Karpas-422 (cell line): ENCODE measurements around the gene HNRNPA1L2. TPM values are rescaled to one million over a fixed set of nuclear protein-coding genes. Genes with fewer than 3 reads are reported as not detected.

Source experiments
- DNase-seq: peaks from one replicate; pipeline ENCODE4 v3.0.0-alpha.2; 2015
- H2AFZ ChIP-seq: fragments of 200-600 bp; sonication (generic); 2 replicates; pipeline ENCODE4 v1.6.1; 2014; ENCODE audit warnings: antibody characterized with exemption, low read length, mixed read lengths
- H3K27ac ChIP-seq: fragments of 200-600 bp; sonication (generic); 2 replicates; pipeline ENCODE4 v1.5.1; 2014; ENCODE audit warnings: mild to moderate bottlenecking, low read length, moderate library complexity
- H3K27me3 ChIP-seq: fragments of 200-600 bp; sonication (generic); 2 replicates; pipeline ENCODE4 v1.6.1; 2014; ENCODE audit warnings: low read length, mixed read lengths
- H3K36me3 ChIP-seq: fragments of 200-600 bp; sonication (generic); 2 replicates; pipeline ENCODE4 v1.6.1; 2014; ENCODE audit warnings: low read length, mixed read lengths; ENCODE audit not compliant: insufficient read depth
- H3K4me1 ChIP-seq: fragments of 200-600 bp; sonication (generic); 2 replicates; pipeline ENCODE4 v1.6.1; 2014; ENCODE audit warnings: mild to moderate bottlenecking, low read length, mixed read lengths
- H3K4me2 ChIP-seq: fragments of 200-600 bp; sonication (generic); 2 replicates; pipeline ENCODE4 v1.6.1; 2014; ENCODE audit warnings: low read length, low read depth, mild to moderate bottlenecking; ENCODE audit not compliant: poor library complexity, severe bottlenecking
- H3K4me3 ChIP-seq: fragments of 200-600 bp; sonication (generic); 2 replicates; pipeline ENCODE4 v1.5.1; 2014; ENCODE audit warnings: mild to moderate bottlenecking, antibody characterized with exemption, low read length, mixed read lengths
- H3K79me2 ChIP-seq: fragments of 200-600 bp; sonication (generic); 2 replicates; pipeline ENCODE4 v1.6.1; 2014; ENCODE audit warnings: mild to moderate bottlenecking, low read length, mixed read lengths
- H3K9ac ChIP-seq: fragments of 200-600 bp; sonication (generic); 2 replicates; pipeline ENCODE4 v1.6.0; 2014; ENCODE audit warnings: low read length
- H3K9me2 ChIP-seq: fragments of 200-600 bp; sonication (generic), shearing (Covaris generic); replicated peaks from 2 replicates; pipeline ENCODE4 v1.6.0; 2014; ENCODE audit warnings: mild to moderate bottlenecking, low read length, moderate library complexity; ENCODE audit not compliant: insufficient read depth
- H3K9me3 ChIP-seq: fragments of 300-700, 200-600 bp; sonication (generic); 2 replicates; pipeline ENCODE4 v1.6.1; 2014; ENCODE audit warnings: low read length, mixed read lengths
- H4K20me1 ChIP-seq: fragments of 200-600 bp; sonication (generic); 2 replicates; pipeline ENCODE4 v1.6.1; 2014; ENCODE audit warnings: mild to moderate bottlenecking, antibody characterized with exemption, low read length, low read depth; ENCODE audit not compliant: insufficient read depth
- total RNA-seq: library from RNA; depleted of rRNA; stranded (reverse); fragments of >200 nt; shearing (Covaris generic); gene quantifications from 2 replicates; pipeline ENCODE4 v1.2.3, GENCODE V29; 2014; ENCODE audit warnings: low replicate concordance

The HNRNPA1L2 gene
- total RNA-seq, 1 experiment from 2014 or later = 2.2 TPM

DNA sequence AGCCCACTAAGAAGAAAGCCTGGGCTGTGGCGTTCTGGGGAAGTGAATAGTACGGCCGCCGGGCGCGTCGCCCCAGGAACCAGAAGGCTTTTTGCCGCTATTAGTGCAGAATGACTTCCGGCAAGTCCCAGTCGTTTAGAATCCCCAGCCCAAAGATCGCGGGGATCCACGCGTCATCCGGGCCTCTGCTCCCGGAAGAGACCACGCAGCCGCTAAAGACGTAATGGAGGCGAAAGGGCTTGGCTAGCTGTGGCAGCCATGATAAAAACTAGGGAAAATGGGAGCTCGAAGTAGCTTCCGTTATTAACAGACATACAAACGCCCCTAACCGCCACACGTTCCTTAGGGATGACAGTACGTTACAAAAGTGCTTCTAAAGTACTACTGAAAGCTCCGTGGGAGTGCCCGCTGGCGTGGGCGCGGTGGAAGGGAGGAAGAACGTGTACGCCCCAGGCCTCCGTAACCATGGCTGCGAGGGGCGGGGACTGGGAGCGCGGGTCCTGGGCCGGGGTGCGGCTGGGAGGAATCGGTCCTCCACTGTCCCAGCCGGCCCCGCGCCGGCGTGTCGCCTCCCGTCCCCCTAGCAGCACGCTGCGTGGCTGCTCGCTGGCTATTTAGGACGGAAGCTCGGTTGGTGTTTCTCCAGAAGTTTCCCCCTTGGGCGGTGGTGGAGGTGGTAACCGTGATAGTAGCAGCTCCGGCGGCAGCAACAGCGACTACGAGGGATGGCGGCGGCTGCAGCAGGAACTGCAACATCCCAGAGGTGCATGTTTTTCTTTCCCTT lies 10.2 kb downstream of the HNRNPA1L2 start, which contains the start of gene SUGT1:
Gene SUGT1 (plus strand): TSS at position 641 of the 784 bp plus-strand sequence. CDS start 85 bp downstream, at position 726.
- Histone ChIP-seq H3K4me1 (peaks cover 43% of the 10 kb centered on the region), H3K27ac (peak within 1 kb of the TSS; percentile 80), H3K9ac (peak within 1 kb of the TSS; percentile 88), H3K27me3 (no peaks in the 10 kb centered on the region), H4K20me1 (no peaks in the 10 kb centered on the region), H3K4me2 (peak within 1 kb of the TSS; percentile 97), H3K9me3 (no peaks in the 10 kb centered on the region), H3K79me2 (peaks cover 74% of the 10 kb centered on the region), H2AFZ (peak within 1 kb of the TSS; percentile 47), H3K9me2 (no peaks in the 10 kb centered on the region), H3K4me3 (peak within 1 kb of the TSS; percentile 82), H3K36me3 (peaks cover 26% of the 10 kb centered on the region)
- peak; percentile 98 for DNase-seq

DNA sequence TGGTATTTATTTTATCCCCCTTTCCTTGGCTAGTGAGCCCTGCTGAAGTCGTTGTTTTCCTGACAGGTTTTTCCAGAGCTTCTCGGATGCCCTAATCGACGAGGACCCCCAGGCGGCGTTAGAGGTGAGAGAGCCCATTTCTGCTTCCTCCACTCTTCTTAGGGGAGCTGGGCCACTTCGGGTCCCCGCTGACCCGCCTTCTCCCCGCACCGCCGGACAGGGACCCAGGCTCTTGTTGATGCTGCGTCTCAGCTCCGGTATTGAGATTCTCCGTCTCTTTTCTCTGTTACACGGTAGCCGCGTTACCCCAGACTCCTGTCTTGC lies 10.7 kb downstream of the HNRNPA1L2 start:
- peaks cover 32% of the 10 kb centered on the region for H3K36me3 ChIP-seq
- H3K27me3 ChIP-seq = no peaks in the 10 kb centered on the region
- peak overlapping the region; percentile 97 for H3K4me2 ChIP-seq
- peaks cover 49% of the 10 kb centered on the region for H3K4me1 ChIP-seq
- peak overlapping the region; percentile 88 for H3K9ac ChIP-seq
- peaks cover 79% of the 10 kb centered on the region for H3K79me2 ChIP-seq
- no peaks in the 10 kb centered on the region for H3K9me2 ChIP-seq
- peak overlapping the region; percentile 80 for H3K27ac ChIP-seq
- H3K9me3 ChIP-seq = no peaks in the 10 kb centered on the region
- peak overlapping the region; percentile 44; the same call in 1 of the 2 replicates for H2AFZ ChIP-seq
- DNase-seq = no peak
- no peaks in the 10 kb centered on the region for H4K20me1 ChIP-seq
- H3K4me3 ChIP-seq = peak overlapping the region; percentile 82

- H3K9ac ChIP-seq = no peak overlapping the region
- H4K20me1 ChIP-seq = no peaks in the 10 kb centered on the region
- H3K4me3 ChIP-seq = no peak overlapping the region
- peaks cover 71% of the 10 kb centered on the region for H3K36me3 ChIP-seq
- DNase-seq = peak; percentile 62
- H3K27me3 ChIP-seq = no peaks in the 10 kb centered on the region
- no peaks in the 10 kb centered on the region for H3K9me2 ChIP-seq
- no peaks in the 10 kb centered on the region for H3K9me3 ChIP-seq
- peaks cover 91% of the 10 kb centered on the region for H3K79me2 ChIP-seq
- H3K27ac ChIP-seq = peak overlapping the region; percentile 51
- no peak overlapping the region for H3K4me2 ChIP-seq
- H2AFZ ChIP-seq = no peak overlapping the region
- H3K4me1 ChIP-seq = peaks cover 52% of the 10 kb centered on the region
These were observed 17.1 kb downstream of the HNRNPA1L2 start for GRCh38 chr13:52659340-52659739.

DNA sequence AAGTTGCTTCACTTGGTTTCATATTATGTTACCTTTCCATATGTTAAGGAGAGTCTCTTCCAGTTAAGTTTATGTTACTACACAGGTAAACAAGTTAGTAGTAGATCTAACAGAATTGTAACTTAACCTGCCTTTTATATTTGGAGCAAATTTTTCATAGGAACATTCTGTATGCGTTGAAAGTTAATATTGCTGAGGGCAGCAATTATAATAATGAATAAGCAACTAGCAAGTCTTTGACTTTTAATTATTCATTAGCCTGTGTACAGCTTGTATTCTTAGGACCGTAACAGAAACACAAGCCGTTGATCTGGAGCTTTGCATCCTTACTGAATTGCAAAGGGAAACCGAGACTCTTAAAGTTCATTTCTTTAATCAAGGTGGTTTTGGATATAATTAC lies 22.0 kb downstream of the HNRNPA1L2 start:
- Histone ChIP-seq H3K4me3 (no peak overlapping the region), H3K4me1 (peaks cover 8% of the 10 kb centered on the region), H2AFZ (no peak overlapping the region), H3K79me2 (peaks cover 87% of the 10 kb centered on the region), H3K9me2 (no peaks in the 10 kb centered on the region), H3K9me3 (no peaks in the 10 kb centered on the region), H4K20me1 (no peaks in the 10 kb centered on the region), H3K9ac (no peak overlapping the region), H3K4me2 (no peak overlapping the region), H3K27ac (no peak overlapping the region), H3K36me3 (peaks cover 77% of the 10 kb centered on the region), H3K27me3 (no peaks in the 10 kb centered on the region)
- DNase-seq = no peak

- Histone ChIP-seq H3K27ac (no peak overlapping the region), H3K27me3 (no peaks in the 10 kb centered on the region), H2AFZ (no peak overlapping the region), H3K9me3 (no peaks in the 10 kb centered on the region), H4K20me1 (no peaks in the 10 kb centered on the region), H3K79me2 (peaks cover 91% of the 10 kb centered on the region), H3K9me2 (no peaks in the 10 kb centered on the region), H3K36me3 (peaks cover 81% of the 10 kb centered on the region), H3K9ac (no peak overlapping the region), H3K4me1 (peaks cover 2% of the 10 kb centered on the region), H3K4me2 (no peak overlapping the region), H3K4me3 (no peak overlapping the region)
- no peak for DNase-seq
These were observed 23.1 kb downstream of the HNRNPA1L2 start for GRCh38 chr13:52665325-52665724.

DNA sequence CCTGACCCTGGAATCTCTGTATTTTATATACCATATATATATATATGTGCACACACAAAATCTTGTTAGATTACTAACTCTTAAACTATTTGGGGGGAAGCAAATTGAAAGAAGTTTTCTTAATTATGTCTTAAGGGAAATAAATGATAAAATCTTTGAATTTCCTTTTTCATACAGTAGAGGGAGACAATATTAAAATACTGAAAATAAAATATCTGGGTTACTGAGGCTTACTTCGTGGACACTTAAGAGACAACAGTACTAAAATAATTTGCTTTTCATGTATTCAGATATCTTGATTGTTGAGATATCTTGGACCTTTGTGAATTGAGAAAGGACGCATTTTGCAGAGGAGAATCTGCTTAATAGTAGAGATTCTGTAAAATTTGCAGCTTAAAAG lies 27.4 kb downstream of the HNRNPA1L2 start:
- no peaks in the 10 kb centered on the region for H4K20me1 ChIP-seq
- H3K79me2 ChIP-seq = peaks cover 92% of the 10 kb centered on the region
- no peak overlapping the region for H2AFZ ChIP-seq
- no peak overlapping the region for H3K27ac ChIP-seq
- no peaks in the 10 kb centered on the region for H3K27me3 ChIP-seq
- H3K9ac ChIP-seq = no peak overlapping the region
- H3K4me2 ChIP-seq = no peak overlapping the region
- no peak overlapping the region for H3K4me3 ChIP-seq
- H3K36me3 ChIP-seq = peaks cover 59% of the 10 kb centered on the region
- DNase-seq = no peak
- no peaks in the 10 kb centered on the region for H3K9me3 ChIP-seq
- H3K9me2 ChIP-seq = no peaks in the 10 kb centered on the region
- no peaks in the 10 kb centered on the region for H3K4me1 ChIP-seq

DNA sequence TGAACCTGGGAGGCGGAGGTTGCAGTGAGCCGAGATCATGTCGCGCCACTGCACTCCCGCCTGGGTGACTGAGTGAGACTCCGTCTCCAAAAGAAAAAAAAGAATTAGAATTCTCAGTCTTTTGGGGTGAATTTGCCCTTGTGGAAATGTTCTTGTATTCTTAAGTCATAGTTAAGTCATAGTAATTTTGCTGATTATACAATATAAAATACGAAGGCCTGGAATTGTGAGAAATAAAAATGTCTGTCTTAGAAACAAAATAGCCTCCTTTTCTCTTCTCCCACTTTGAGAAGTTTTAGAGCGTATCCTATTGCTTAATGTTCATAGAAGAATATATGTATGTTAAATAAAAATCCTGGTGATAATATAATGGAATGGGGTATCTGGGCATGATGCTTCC lies 28.5 kb downstream of the HNRNPA1L2 start:
- no peaks in the 10 kb centered on the region for H3K9me3 ChIP-seq
- H3K9ac ChIP-seq = no peak overlapping the region
- H3K36me3 ChIP-seq = peaks cover 59% of the 10 kb centered on the region
- no peaks in the 10 kb centered on the region for H4K20me1 ChIP-seq
- no peaks in the 10 kb centered on the region for H3K9me2 ChIP-seq
- H3K4me3 ChIP-seq = no peak overlapping the region
- no peaks in the 10 kb centered on the region for H3K4me1 ChIP-seq
- no peak for DNase-seq
- peaks cover 93% of the 10 kb centered on the region for H3K79me2 ChIP-seq
- no peaks in the 10 kb centered on the region for H3K27me3 ChIP-seq
- no peak overlapping the region for H2AFZ ChIP-seq
- H3K4me2 ChIP-seq = no peak overlapping the region
- H3K27ac ChIP-seq = no peak overlapping the region

DNA sequence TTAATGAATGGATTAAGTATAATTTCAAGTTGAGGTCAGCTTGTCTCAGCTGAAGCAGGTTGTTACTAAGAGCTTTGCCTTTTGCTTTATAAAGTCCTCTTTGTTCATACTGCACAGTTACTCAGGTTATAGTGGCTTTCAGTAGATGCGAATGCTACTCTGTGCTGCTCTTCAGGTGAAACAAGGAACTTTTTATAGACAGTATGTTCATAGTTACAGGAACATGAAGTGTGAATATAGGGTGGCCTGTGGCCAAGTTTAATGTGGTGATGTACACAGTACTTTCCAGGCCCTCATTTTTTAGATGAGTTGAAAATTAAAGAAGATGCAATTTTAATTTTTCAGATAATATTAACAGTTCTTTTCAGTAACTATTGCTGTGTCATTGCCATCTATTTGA lies 31.2 kb downstream of the HNRNPA1L2 start:
- Histone ChIP-seq H3K4me3 (no peak overlapping the region), H3K27me3 (no peaks in the 10 kb centered on the region), H3K9ac (no peak overlapping the region), H3K4me1 (no peaks in the 10 kb centered on the region), H3K9me3 (no peaks in the 10 kb centered on the region), H3K36me3 (peaks cover 53% of the 10 kb centered on the region; the same call in 1 of the 2 replicates), H3K27ac (no peak overlapping the region), H4K20me1 (no peaks in the 10 kb centered on the region), H3K79me2 (peaks cover 91% of the 10 kb centered on the region), H2AFZ (no peak overlapping the region), H3K9me2 (no peaks in the 10 kb centered on the region), H3K4me2 (no peak overlapping the region)
- no peak for DNase-seq
